HFF-Myc (cell line): ENCODE results near the gene TNIK.
A peak's percentile ranks its signal among the peaks of the same experiment; 100 is the strongest.

ENCODE experiments used
- DNase-seq: peaks from one replicate; pipeline ENCODE4 v3.0.0-alpha.2; 2011; ENCODE audit warnings: low read depth; ENCODE audit errors: extremely low read depth
- H3K4me3 ChIP-seq: replicated peaks from 2 replicates; pipeline ENCODE4 v1.5.1; 2011; ENCODE audit warnings: low read depth, mild to moderate bottlenecking, control low read depth, low read length
- TF ChIP-seq, protein P1 (sequence below): IDR thresholded peaks from 2 replicates; pipeline ENCODE4 v1.5.1; 2012; ENCODE audit warnings: mild to moderate bottlenecking, low read depth, low read length, control low read depth; ENCODE audit errors: missing control alignments

Gene TNIK

GRCh38 chr3:171459942-171460724, at the start of gene TNIK:
Gene TNIK, minus strand, starts transcription at chr3:171460405. Its CDS starts 342 bp downstream, at chr3:171460063.
- TF ChIP-seq, protein P1, sequence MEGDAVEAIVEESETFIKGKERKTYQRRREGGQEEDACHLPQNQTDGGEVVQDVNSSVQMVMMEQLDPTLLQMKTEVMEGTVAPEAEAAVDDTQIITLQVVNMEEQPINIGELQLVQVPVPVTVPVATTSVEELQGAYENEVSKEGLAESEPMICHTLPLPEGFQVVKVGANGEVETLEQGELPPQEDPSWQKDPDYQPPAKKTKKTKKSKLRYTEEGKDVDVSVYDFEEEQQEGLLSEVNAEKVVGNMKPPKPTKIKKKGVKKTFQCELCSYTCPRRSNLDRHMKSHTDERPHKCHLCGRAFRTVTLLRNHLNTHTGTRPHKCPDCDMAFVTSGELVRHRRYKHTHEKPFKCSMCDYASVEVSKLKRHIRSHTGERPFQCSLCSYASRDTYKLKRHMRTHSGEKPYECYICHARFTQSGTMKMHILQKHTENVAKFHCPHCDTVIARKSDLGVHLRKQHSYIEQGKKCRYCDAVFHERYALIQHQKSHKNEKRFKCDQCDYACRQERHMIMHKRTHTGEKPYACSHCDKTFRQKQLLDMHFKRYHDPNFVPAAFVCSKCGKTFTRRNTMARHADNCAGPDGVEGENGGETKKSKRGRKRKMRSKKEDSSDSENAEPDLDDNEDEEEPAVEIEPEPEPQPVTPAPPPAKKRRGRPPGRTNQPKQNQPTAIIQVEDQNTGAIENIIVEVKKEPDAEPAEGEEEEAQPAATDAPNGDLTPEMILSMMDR = no peak
- H3K4me3 ChIP-seq = peak within 1 kb of the TSS; percentile 62
- peak; percentile 42 for DNase-seq

GRCh38 chr3:171508676-171509075, 48.5 kb upstream of the TNIK start:
- H3K4me3 ChIP-seq = no peak overlapping the region
- TF ChIP-seq, protein P1 = no peak
- no peak for DNase-seq

- H3K4me3 ChIP-seq = no peak overlapping the region
- no peak for DNase-seq
- TF ChIP-seq, protein P1 = no peak
Observed at GRCh38 chr3:171508206-171508605, 48.0 kb upstream of the TNIK start.

DNA sequence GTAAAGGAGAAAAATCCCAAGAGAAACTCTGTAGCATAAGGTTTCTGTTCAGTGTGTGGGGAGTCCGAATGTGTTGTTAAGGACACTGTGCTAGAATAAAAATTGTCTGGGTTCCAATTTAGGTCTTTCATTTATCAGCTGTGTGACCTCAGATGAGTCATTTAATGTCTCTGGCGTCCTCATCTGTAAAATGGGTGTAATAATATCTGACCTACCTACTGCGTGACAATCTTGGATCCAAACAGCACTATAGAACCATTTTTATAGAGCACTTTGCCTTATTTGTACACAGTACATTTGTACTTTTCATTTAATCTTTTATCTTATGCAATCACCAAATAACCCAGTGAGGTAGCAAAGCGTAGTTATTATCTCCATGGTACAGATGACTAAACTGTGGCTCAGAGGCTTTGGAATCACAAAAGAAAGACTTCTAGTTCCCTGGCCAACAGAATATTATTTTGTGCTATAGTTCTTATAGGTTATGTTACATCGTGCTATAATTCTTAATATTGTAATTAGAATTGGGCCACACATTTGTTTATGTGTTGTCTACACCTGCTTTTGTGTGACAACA, 46.6 kb upstream of the TNIK start:
- no peak for DNase-seq
- TF ChIP-seq, protein P1 = no peak

GRCh38 chr3:171505822-171506333, 45.7 kb upstream of the TNIK start:
- TF ChIP-seq, protein P1 = no peak

More for the DNA sequence above, 46.6 kb upstream of the TNIK start:
- H3K4me3 ChIP-seq = no peak overlapping the region

DNA sequence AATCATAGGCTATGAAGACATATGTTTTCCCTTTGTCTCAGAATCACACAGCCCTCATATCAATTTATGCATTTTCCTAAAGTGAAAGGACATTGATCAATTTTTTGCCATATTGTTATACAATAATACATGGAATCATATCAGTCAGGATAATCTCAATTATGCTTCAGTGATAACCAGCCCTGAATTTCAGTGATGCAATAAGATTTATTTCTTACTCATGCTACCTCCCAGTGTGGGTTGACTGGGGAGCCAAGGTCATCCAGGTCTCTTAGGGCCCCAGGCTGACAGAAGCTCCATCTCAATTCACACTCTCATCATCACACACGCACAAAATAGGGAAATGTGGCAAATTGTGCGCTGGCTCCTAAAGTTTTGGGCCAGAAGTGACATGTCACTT, 44.2 kb upstream of the TNIK start:
- TF ChIP-seq, protein P1 = no peak
- DNase-seq = no peak

More at GRCh38 chr3:171505822-171506333, 45.7 kb upstream of the TNIK start:
- no peak overlapping the region for H3K4me3 ChIP-seq
- no peak for DNase-seq

More for the DNA sequence above, 44.2 kb upstream of the TNIK start:
- H3K4me3 ChIP-seq = no peak overlapping the region
